ENCODE data around the gene PRKCH. TPM values are rescaled to one million over a fixed set of nuclear protein-coding genes. Genes with fewer than 3 reads are reported as not detected.

Gene PRKCH
- total and polyA plus RNA-seq, 10 of the 15 experiments (the other 5 are each of a cell fraction or from before 2014, with no cell fraction given) = 10.7 to 140 (median 33.2) TPM

DNA sequence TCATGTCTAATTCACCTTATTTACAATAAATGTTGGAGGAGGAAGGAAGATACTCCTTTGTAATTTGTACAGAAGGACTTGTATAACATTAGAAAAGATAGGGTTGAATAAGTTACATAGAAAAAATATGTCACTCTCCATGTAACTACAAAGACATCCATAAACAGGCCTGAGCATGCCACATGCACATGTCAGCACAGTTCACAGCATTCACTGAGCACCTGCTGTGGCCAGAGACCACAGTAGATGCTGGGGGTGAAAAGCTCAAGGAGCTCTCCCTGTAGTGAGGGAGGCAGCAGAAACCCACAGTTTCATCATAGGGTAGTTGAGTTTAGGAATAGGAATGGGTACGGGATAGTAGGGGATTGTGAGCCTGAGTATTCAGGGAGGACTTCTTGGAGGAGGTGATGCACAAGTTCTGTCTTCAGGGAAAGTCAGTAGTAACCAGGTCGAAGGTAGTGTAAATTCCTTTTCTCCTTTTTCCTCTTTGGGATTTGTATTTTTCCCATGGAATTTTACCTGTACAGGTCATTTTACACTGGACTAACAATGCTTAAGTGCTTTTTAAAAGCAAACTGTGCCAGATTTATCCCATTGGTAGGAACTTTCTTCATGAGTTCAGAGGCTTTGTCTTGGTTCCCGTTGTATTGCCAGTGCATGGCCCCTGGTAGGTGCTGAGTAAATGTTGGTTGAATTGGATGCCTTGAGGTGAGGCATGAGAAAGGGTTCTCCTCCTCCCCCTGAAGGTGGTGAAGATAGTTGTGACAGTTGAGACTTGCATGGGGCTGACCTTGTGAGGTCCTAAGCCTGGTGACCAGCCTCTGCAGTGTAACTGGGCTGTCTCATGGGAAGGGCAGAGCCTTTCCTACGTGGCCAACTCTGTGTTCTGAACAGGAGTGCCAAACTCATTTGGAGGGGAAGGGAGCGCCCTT is 20.2 kb downstream of the PRKCH start:
- H3K4me3 ChIP-seq = peak overlapping the region; percentile 57; the same call in 1 of the 2 replicates
- WGBS (ENCODE audit: insufficient coverage, insufficient replicate concordance, low lambda C conversion rate, missing lambda C conversion rate) = 75% methylated on average over 5 of the region's 5 CpGs
- BruUV-seq (replicated peaks) = no TSS peak
- ChIA-PET SMC1A (ENCODE audit: uncharacterized antibody, unreplicated experiment) (interaction anchor here (0.9 to 8.4 kb wide), 12 partner anchors 10 to 98 kb away, joined by 3 to 66 read pairs (median 6); partner anchors contain the start of gene PRKCH), POLR2A (interaction anchor here (0.5 to 8.3 kb wide), 10 partner anchors 8 to 91 kb away, joined by 3 to 74 read pairs (median 4); partner anchors contain the start of gene PRKCH), CTCF (interaction anchor here (0.5 to 2.1 kb wide), 8 partner anchors 9 to 415 kb away, joined by 3 to 8 read pairs (median 4); no protein-coding TSS in a partner anchor), RAD21 (ENCODE audit: unreplicated experiment) (interaction anchor here (0.8 to 4.6 kb wide), 8 partner anchors 10 to 161 kb away, joined by 3 to 25 read pairs (median 12); no protein-coding TSS in a partner anchor)
- H3K4me1 ChIP-seq (ENCODE audit: control insufficient read depth, insufficient read depth, low read length) = peaks cover 61% of the 10 kb centered on the region
- H3K9me3 ChIP-seq (replicated peaks; ENCODE audit: control insufficient read depth, insufficient read depth, low read length) = no peaks in the 10 kb centered on the region; the same call in 2 of the 3 replicates
- peak overlapping the region; percentile 47; the same call in 1 of the 2 replicates for H3K9ac ChIP-seq (ENCODE audit: control insufficient read depth, insufficient read depth, low read length)
- peak overlapping the region; percentile 73 for H3K4me2 ChIP-seq (ENCODE audit: control insufficient read depth, insufficient read depth)
- peaks cover 94% of the 10 kb centered on the region for H3K79me2 ChIP-seq (ENCODE audit: control insufficient read depth, insufficient read depth, low read length)
- no peak overlapping the region; the same call in 1 of the 2 replicates for H2AFZ ChIP-seq (ENCODE audit: control insufficient read depth, low read depth, low read length)
- ATAC-seq (peak; percentile 38), DNase-seq (ENCODE audit: low read depth, low spot score) (no peak), FAIRE-seq (no peak)
- intact Hi-C loops (cut with micrococcal nuclease; ENCODE audit: unreplicated experiment) = loop anchor here (5.0 kb wide), 2 partner anchors 46 to 96 kb away; no protein-coding TSS in a partner anchor
- no peaks in the 10 kb centered on the region for H3K27me3 ChIP-seq (replicated peaks in 1 of 2; ENCODE audit: control insufficient read depth in 2 of 2, insufficient read depth in 2 of 2, low read length in 1 of 2)
- peaks cover 0 to 2% of the 10 kb centered on the region in 2 experiments; a peak in 1 of 4 replicates for H3K36me3 ChIP-seq (ENCODE audit: control insufficient read depth in 2 of 2, insufficient read depth in 2 of 2, low read length in 1 of 2)
- H4K20me1 ChIP-seq (ENCODE audit: control insufficient read depth, insufficient read depth) = no peaks in the 10 kb centered on the region
- in situ Hi-C loops (cut with MboI) = no loop called here
- peak overlapping the region; percentile 74 for H3K27ac ChIP-seq (ENCODE audit: control insufficient read depth, insufficient read depth)
- TF ChIP-seq EGR1 (IDR thresholded peaks at IDR 0.05; ENCODE audit: borderline replicate concordance in 1 of 2, low read depth in 2 of 2, low read length in 2 of 2) = no peak
- TF ChIP-seq NFXL1 (IDR thresholded peaks at IDR 0.05; ENCODE audit: borderline replicate concordance) = no peak
- peak; percentile 38; the same call in 1 of the 2 replicates for TF ChIP-seq TCF3 (IDR thresholded peaks at IDR 0.05; ENCODE audit: borderline replicate concordance, insufficient read depth, low read depth, low read length)
- TF ChIP-seq MYB (IDR thresholded peaks at IDR 0.05; ENCODE audit: borderline replicate concordance, low read depth, low read length) = no peak
- peak; percentile 21; the same call in 1 of the 2 replicates for TF ChIP-seq ATF7 (IDR thresholded peaks at IDR 0.05; ENCODE audit: low read depth)
- no peak for TF ChIP-seq CREB1 (IDR thresholded peaks at IDR 0.05; ENCODE audit: low read depth)
- TF ChIP-seq IKZF2 (IDR thresholded peaks at IDR 0.05) = peak; percentile 47 to 55
- 0 out of 2 replicates have a peak, but pooled peaks have one; percentile 19 for TF ChIP-seq HDGF (IDR thresholded peaks at IDR 0.05)
- TF ChIP-seq NR2F1 (conservative IDR thresholded peaks at IDR 0.05) = 0 out of 2 replicates have a peak, but pooled peaks have one; percentile 20
- no peak for TF ChIP-seq CHD4 (IDR thresholded peaks at IDR 0.05)
- TF ChIP-seq EED (IDR thresholded peaks at IDR 0.05; ENCODE audit: low read depth) = peak; percentile 42; the same call in 1 of the 2 replicates
- TF ChIP-seq, protein P1, sequence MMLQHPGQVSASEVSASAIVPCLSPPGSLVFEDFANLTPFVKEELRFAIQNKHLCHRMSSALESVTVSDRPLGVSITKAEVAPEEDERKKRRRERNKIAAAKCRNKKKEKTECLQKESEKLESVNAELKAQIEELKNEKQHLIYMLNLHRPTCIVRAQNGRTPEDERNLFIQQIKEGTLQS (IDR thresholded peaks at IDR 0.05; ENCODE audit: borderline replicate concordance, extremely low read depth, low read depth, low read length) = no peak
- TF ChIP-seq, protein P2, sequence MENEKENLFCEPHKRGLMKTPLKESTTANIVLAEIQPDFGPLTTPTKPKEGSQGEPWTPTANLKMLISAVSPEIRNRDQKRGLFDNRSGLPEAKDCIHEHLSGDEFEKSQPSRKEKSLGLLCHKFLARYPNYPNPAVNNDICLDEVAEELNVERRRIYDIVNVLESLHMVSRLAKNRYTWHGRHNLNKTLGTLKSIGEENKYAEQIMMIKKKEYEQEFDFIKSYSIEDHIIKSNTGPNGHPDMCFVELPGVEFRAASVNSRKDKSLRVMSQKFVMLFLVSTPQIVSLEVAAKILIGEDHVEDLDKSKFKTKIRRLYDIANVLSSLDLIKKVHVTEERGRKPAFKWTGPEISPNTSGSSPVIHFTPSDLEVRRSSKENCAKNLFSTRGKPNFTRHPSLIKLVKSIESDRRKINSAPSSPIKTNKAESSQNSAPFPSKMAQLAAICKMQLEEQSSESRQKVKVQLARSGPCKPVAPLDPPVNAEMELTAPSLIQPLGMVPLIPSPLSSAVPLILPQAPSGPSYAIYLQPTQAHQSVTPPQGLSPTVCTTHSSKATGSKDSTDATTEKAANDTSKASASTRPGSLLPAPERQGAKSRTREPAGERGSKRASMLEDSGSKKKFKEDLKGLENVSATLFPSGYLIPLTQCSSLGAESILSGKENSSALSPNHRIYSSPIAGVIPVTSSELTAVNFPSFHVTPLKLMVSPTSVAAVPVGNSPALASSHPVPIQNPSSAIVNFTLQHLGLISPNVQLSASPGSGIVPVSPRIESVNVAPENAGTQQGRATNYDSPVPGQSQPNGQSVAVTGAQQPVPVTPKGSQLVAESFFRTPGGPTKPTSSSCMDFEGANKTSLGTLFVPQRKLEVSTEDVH (IDR thresholded peaks at IDR 0.05; ENCODE audit: low read depth, partially characterized antibody) = no peak
- peak in 1 of 2 experiments; percentile 31; a peak in 1 of 4 replicates for TF ChIP-seq EP300 (IDR thresholded peaks at IDR 0.05; ENCODE audit: borderline replicate concordance in 1 of 2, control insufficient read depth in 1 of 2, low read depth in 2 of 2, low read length in 2 of 2)
- peak; percentile 82 for TF ChIP-seq RUNX3 (IDR thresholded peaks at IDR 0.05; ENCODE audit: low read length)
- TF ChIP-seq PML (IDR thresholded peaks at IDR 0.05; ENCODE audit: low read length) = 0 out of 2 replicates have a peak, but pooled peaks have one; percentile 5
- no peak for TF ChIP-seq RAD51 (IDR thresholded peaks at IDR 0.05)
- no peak for TF ChIP-seq CBFB (IDR thresholded peaks at IDR 0.05; ENCODE audit: low read depth)

Data from GM12878 (cell line).